Measurements from ENCODE around the gene DLG5. TPM values are rescaled to one million over a fixed set of nuclear protein-coding genes. Genes with fewer than 3 reads are reported as not detected.

Gene DLG5
- total and polyA plus RNA-seq, 9 of the 15 experiments (the other 6 are each of a cell fraction or from before 2014, with no cell fraction given), result 1.4 to 26.8 (median 11.2) TPM

DNA sequence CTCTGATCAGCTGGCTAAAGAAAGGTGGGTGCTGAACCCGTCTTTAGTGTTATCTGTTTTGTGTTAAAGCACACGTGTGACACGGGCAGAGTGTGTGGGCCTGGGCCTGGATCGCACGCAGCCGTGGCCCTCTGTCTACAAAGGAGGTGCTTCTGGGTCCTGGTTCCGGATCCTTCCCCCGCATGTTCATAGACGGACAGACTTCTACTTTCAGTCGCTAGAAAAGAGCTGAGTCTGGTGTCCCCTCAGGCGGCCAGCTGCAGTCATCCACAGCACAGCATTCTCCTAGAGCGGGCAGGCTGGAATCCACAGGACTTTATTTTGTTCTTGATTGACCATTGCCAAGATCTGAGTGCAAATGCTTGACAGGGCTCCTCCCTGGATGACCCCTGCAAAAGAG lies 134.4 kb downstream of the DLG5 start:
- WGBS (ENCODE audit: insufficient coverage, low coverage, missing lambda C conversion rate), result 88% methylated on average over 12 of the region's 12 CpGs

More for the DNA sequence above, 134.4 kb downstream of the DLG5 start:
- Histone ChIP-seq H3K36me3 (ENCODE audit: control insufficient read depth, insufficient read depth, low read length) (peaks cover 52% of the 10 kb centered on the region; the same call in 2 of the 3 replicates), H3K9me3 (replicated peaks; ENCODE audit: control insufficient read depth, insufficient read depth, low read depth, low read length) (no peaks in the 10 kb centered on the region), H3K4me2 (ENCODE audit: insufficient read depth, low read length) (no peak overlapping the region), H3K27ac (ENCODE audit: extremely low read depth, low read depth, low read length) (no peak overlapping the region), H3K27me3 (ENCODE audit: control insufficient read depth in 2 of 2, insufficient read depth in 2 of 2, low read length in 2 of 2) (no peaks in the 10 kb centered on the region), H3K4me1 (replicated peaks in 1 of 2; ENCODE audit: control insufficient read depth in 2 of 2, insufficient read depth in 2 of 2, low read length in 2 of 2) (no peaks in the 10 kb centered on the region), H3K9me1 (ENCODE audit: control insufficient read depth, insufficient read depth, low read length) (no peaks in the 10 kb centered on the region), H3K4me3 (no peak overlapping the region), H4K20me1 (replicated peaks; ENCODE audit: control insufficient read depth, insufficient read depth, low read length) (0 out of 2 replicates have a peak, but pooled peaks cover 3% of the 10 kb centered on the region), H3K79me2 (ENCODE audit: control insufficient read depth, insufficient read depth, low read length) (no peaks in the 10 kb centered on the region), H2AFZ (ENCODE audit: low read depth, low read length) (no peak overlapping the region), H3K9ac (ENCODE audit: insufficient read depth in 1 of 2, low read depth in 2 of 2, low read length in 2 of 2) (no peak overlapping the region)
- no TSS peak for BruUV-seq (replicated peaks)
- intact Hi-C loops (cut with micrococcal nuclease) (no loop called here), in situ Hi-C loops (cut with MboI) (no loop called here)
- no peak for TF ChIP-seq FOXA1 (IDR thresholded peaks at IDR 0.05; ENCODE audit: borderline replicate concordance)
- TF ChIP-seq RBM15 (IDR thresholded peaks at IDR 0.05; ENCODE audit: insufficient read depth, low read length), result no peak
- TF ChIP-seq, protein P1, sequence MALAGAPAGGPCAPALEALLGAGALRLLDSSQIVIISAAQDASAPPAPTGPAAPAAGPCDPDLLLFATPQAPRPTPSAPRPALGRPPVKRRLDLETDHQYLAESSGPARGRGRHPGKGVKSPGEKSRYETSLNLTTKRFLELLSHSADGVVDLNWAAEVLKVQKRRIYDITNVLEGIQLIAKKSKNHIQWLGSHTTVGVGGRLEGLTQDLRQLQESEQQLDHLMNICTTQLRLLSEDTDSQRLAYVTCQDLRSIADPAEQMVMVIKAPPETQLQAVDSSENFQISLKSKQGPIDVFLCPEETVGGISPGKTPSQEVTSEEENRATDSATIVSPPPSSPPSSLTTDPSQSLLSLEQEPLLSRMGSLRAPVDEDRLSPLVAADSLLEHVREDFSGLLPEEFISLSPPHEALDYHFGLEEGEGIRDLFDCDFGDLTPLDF (CRISPR knock-in tag; IDR thresholded peaks at IDR 0.05), result no peak
- no peak for TF ChIP-seq HSF4 (CRISPR knock-in tag; IDR thresholded peaks at IDR 0.05; ENCODE audit: borderline replicate concordance)
- no peak for TF ChIP-seq ELK3 (CRISPR knock-in tag; IDR thresholded peaks at IDR 0.05)
- no peak for TF ChIP-seq RBM39 (optimal IDR thresholded peaks at IDR 0.05; ENCODE audit: low read depth, low read length)
- TF ChIP-seq DNMT1 (IDR thresholded peaks at IDR 0.05), result no peak
- no peak for TF ChIP-seq SNRNP70 (optimal IDR thresholded peaks at IDR 0.05; ENCODE audit: low read depth, low read length)
- no peak for TF ChIP-seq TOE1 (IDR thresholded peaks at IDR 0.05; ENCODE audit: borderline replicate concordance)
- no peak for TF ChIP-seq TOE1 (CRISPR knock-in tag; IDR thresholded peaks at IDR 0.05; ENCODE audit: borderline replicate concordance, low read depth)
- TF ChIP-seq ZFPM2 (CRISPR knock-in tag; IDR thresholded peaks at IDR 0.05), result no peak
- TF ChIP-seq, protein P2, sequence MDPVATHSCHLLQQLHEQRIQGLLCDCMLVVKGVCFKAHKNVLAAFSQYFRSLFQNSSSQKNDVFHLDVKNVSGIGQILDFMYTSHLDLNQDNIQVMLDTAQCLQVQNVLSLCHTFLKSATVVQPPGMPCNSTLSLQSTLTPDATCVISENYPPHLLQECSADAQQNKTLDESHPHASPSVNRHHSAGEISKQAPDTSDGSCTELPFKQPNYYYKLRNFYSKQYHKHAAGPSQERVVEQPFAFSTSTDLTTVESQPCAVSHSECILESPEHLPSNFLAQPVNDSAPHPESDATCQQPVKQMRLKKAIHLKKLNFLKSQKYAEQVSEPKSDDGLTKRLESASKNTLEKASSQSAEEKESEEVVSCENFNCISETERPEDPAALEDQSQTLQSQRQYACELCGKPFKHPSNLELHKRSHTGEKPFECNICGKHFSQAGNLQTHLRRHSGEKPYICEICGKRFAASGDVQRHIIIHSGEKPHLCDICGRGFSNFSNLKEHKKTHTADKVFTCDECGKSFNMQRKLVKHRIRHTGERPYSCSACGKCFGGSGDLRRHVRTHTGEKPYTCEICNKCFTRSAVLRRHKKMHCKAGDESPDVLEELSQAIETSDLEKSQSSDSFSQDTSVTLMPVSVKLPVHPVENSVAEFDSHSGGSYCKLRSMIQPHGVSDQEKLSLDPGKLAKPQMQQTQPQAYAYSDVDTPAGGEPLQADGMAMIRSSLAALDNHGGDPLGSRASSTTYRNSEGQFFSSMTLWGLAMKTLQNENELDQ (CRISPR knock-in tag; IDR thresholded peaks at IDR 0.05; ENCODE audit: borderline replicate concordance), result no peak
- TF ChIP-seq TAF15 (IDR thresholded peaks at IDR 0.05; ENCODE audit: low read depth, low read length), result no peak
- no peak for TF ChIP-seq POLR2H (tag; IDR thresholded peaks at IDR 0.05; ENCODE audit: low read depth)
- no peak for TF ChIP-seq SLC30A9 (CRISPR knock-in tag; IDR thresholded peaks at IDR 0.05)
- no peak for TF ChIP-seq HIVEP1 (CRISPR knock-in tag; IDR thresholded peaks at IDR 0.05)
- no peak for TF ChIP-seq MXD1 (CRISPR knock-in tag; IDR thresholded peaks at IDR 0.05; ENCODE audit: borderline replicate concordance, poor library complexity, severe bottlenecking)
- no peak for TF ChIP-seq POLR2B (IDR thresholded peaks at IDR 0.05; ENCODE audit: low read depth, partially characterized antibody)
- POLR2A ChIA-PET, result interaction anchor here (0.9 kb wide), 1 partner anchor 99 kb away, joined by 3 read pairs; no protein-coding TSS in a partner anchor
- CTCF ChIA-PET (ENCODE audit: low intra/inter-chr PET ratio), result no interaction called here
- no peak for DNase-seq (ENCODE audit: extremely low read depth in 1 of 4, low spot score in 3 of 4)
- FAIRE-seq, result no peak
- no peak for ATAC-seq
